ENCODE measurements around the gene SUGCT. TPM values are rescaled to one million over a fixed set of nuclear protein-coding genes. Genes with fewer than 3 reads are reported as not detected.

The SUGCT gene
- total and polyA plus RNA-seq, 10 donors: 1.4 to 13.6 (median 2.5) TPM

DNA sequence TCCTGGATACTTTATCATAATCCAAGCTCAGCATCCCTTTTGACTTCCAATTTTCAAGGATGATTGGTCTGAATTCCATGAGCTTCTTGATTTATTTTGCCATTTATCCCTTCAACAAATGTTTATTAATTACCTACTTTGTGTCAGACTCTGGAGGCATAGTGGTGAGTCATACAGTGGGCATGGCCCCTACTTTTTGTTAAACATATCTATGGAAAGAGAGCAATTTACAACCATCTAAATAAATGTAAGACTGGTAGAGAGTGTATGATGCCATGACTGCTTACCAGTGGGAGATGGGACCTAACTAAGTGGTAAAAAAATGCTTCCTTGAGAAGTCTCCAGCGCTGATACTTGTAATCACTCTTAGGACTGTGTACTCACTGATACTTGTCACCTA, 286.6 kb downstream of the SUGCT start:
- 96 to 100% (median 100%) methylated on average over 1 of the region's 1 CpG for WGBS, 5 donors
- intact Hi-C loops (cut with DNase I; ENCODE audit: low total_unique reads): no loop called here

DNA sequence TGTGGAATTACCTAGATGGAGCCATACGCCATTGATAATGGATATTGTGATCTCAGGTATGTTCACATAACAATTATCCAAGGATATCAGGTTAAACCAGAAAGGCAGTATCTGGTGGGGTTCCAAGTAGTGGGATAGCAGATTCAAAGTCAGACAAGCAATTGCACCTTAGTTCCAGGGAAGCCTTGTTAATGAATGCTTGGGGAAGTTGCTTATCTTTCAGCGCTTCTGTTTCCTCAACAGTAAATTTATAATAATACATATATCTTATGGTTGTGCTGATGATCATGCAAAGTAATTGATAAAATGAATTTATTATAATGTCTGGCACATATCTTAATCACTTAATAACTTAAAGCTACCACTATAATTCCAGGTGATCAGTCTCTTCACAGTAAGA, 290.9 kb downstream of the SUGCT start:
- intact Hi-C loops (cut with DNase I; ENCODE audit: low total_unique reads): no loop called here
- DNase-seq: no peak
- 67 to 89% (median 86%) methylated on average over 2 of the region's 2 CpGs for WGBS, 5 donors

More for the DNA sequence above, 286.6 kb downstream of the SUGCT start:
- no peak overlapping the region for H3K4me3 ChIP-seq
- TF ChIP-seq POLR2AphosphoS5 (IDR thresholded peaks at IDR 0.05): no peak
- TF ChIP-seq, protein P1, sequence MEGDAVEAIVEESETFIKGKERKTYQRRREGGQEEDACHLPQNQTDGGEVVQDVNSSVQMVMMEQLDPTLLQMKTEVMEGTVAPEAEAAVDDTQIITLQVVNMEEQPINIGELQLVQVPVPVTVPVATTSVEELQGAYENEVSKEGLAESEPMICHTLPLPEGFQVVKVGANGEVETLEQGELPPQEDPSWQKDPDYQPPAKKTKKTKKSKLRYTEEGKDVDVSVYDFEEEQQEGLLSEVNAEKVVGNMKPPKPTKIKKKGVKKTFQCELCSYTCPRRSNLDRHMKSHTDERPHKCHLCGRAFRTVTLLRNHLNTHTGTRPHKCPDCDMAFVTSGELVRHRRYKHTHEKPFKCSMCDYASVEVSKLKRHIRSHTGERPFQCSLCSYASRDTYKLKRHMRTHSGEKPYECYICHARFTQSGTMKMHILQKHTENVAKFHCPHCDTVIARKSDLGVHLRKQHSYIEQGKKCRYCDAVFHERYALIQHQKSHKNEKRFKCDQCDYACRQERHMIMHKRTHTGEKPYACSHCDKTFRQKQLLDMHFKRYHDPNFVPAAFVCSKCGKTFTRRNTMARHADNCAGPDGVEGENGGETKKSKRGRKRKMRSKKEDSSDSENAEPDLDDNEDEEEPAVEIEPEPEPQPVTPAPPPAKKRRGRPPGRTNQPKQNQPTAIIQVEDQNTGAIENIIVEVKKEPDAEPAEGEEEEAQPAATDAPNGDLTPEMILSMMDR (IDR thresholded peaks at IDR 0.05 in 8 of 11, conservative IDR thresholded peaks at IDR 0.05 in 3 of 11): no peak
- no peak for TF ChIP-seq POLR2A (IDR thresholded peaks at IDR 0.05)
- DNase-seq: no peak
- H3K27ac ChIP-seq: no peak overlapping the region
- H3K4me1 ChIP-seq: no peaks in the 10 kb centered on the region
- no peaks in the 10 kb centered on the region for H3K9me3 ChIP-seq
- H3K36me3 ChIP-seq: no peaks in the 10 kb centered on the region
- no peaks in the 10 kb centered on the region for H3K27me3 ChIP-seq (replicated peaks in 1 of 7)

DNA sequence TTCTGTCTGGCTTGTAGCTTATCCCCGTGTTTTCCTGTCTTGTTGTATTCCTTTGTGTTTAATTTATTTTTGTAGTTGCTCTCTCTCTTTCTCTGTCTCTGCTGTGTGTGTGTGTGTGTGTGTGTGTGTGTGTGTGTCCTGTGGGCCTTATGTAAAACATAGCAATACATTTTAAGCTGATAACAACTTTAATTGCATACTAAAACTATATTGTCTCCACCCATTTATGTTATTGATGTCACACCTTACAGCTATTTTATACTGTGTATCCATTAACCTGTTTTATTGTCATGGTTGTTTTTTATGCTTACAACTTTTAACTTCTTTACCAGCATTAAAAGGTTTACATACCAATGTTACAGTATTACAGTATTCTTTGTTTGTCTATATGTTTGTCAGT, 293.6 kb downstream of the SUGCT start:
- no peak for TF ChIP-seq POLR2AphosphoS5 (IDR thresholded peaks at IDR 0.05)
- no peak for TF ChIP-seq POLR2A (IDR thresholded peaks at IDR 0.05)
- TF ChIP-seq, protein P1 (IDR thresholded peaks at IDR 0.05 in 8 of 11, conservative IDR thresholded peaks at IDR 0.05 in 3 of 11): no peak
- intact Hi-C loops (cut with DNase I; ENCODE audit: low total_unique reads): no loop called here

More for the DNA sequence above, 290.9 kb downstream of the SUGCT start:
- TF ChIP-seq, protein P1 (IDR thresholded peaks at IDR 0.05 in 8 of 11, conservative IDR thresholded peaks at IDR 0.05 in 3 of 11): no peak
- Histone ChIP-seq H3K4me3 (no peak overlapping the region), H3K4me1 (no peaks in the 10 kb centered on the region), H3K27me3 (replicated peaks in 1 of 7) (no peaks in the 10 kb centered on the region), H3K36me3 (no peaks in the 10 kb centered on the region), H3K9me3 (no peaks in the 10 kb centered on the region), H3K27ac (no peak overlapping the region)

DNA sequence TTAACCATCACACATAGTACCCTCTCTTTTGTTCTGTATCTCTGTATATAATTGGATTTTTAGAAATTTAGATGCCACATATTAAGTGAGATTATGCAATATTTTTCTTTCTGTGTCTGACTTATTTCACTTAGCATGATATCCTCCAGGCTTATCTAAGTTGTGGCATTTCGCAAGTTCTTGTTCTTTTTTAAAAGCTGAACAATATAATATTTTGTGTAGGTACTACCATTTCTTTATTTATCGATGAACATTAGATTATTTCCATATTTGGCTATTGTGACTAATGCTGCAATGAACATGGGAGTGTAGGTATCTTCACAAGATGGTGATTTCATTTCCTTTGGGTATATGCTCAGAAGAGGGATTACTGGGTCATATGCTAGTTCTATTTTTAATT, 295.0 kb downstream of the SUGCT start:
- Histone ChIP-seq H3K27me3 (replicated peaks in 1 of 7) (no peaks in the 10 kb centered on the region), H3K27ac (no peak overlapping the region), H3K4me1 (no peaks in the 10 kb centered on the region), H3K4me3 (no peak overlapping the region), H3K9me3 (peaks cover 0 to 20% (median 13%) of the 10 kb centered on the region in 8 donors), H3K36me3 (no peaks in the 10 kb centered on the region)
- intact Hi-C loops (cut with DNase I; ENCODE audit: low total_unique reads): no loop called here
- WGBS, 5 donors: 91 to 97% (median 95%) methylated on average over 2 of the region's 2 CpGs
- DNase-seq: no peak
- TF ChIP-seq, protein P1 (IDR thresholded peaks at IDR 0.05 in 8 of 11, conservative IDR thresholded peaks at IDR 0.05 in 3 of 11): no peak
- TF ChIP-seq POLR2A (IDR thresholded peaks at IDR 0.05) (no peak), POLR2AphosphoS5 (IDR thresholded peaks at IDR 0.05) (no peak)

More for the DNA sequence above, 293.6 kb downstream of the SUGCT start:
- 58 to 80% (median 79%) methylated on average over 1 of the region's 1 CpG for WGBS, 5 donors
- no peaks in the 10 kb centered on the region for H3K4me1 ChIP-seq
- no peak for DNase-seq
- no peak overlapping the region for H3K4me3 ChIP-seq
- H3K27me3 ChIP-seq (replicated peaks in 1 of 7): no peaks in the 10 kb centered on the region
- peaks cover 0 to 20% (median 13%) of the 10 kb centered on the region in 8 donors for H3K9me3 ChIP-seq
- no peak overlapping the region for H3K27ac ChIP-seq
- no peaks in the 10 kb centered on the region for H3K36me3 ChIP-seq
